Brain microvascular endothelial cell (primary cell): ENCODE data around the gene ARPC5.

ENCODE experiments used
- DNase-seq: peaks from one replicate; pipeline ENCODE4 v3.0.0-alpha.2; 2020
- H3K27ac ChIP-seq: fragments of 250-450 bp; sonication (Bioruptor Pico); 2 replicates; pipeline ENCODE4 v1.5.1; 2020; ENCODE audit warnings: mild to moderate bottlenecking, moderate library complexity
- H3K27me3 ChIP-seq: fragments of 250-450 bp; sonication (Bioruptor Pico); replicated peaks from 2 replicates; pipeline ENCODE4 v1.5.1; 2020; ENCODE audit warnings: mild to moderate bottlenecking
- H3K36me3 ChIP-seq: fragments of 250-450 bp; sonication (Bioruptor Pico); replicated peaks from 2 replicates; pipeline ENCODE4 v1.5.1; 2020; ENCODE audit warnings: mild to moderate bottlenecking
- H3K4me3 ChIP-seq: 2 replicates; pipeline ENCODE4 v1.5.1; 2011; ENCODE audit warnings: low read depth, mild to moderate bottlenecking, control low read depth, low read length, moderate library complexity
- in situ Hi-C: cut with HindIII; loops from 2 replicates; pipeline ENCODE4 v1.10.0; 2017; ENCODE audit warnings: low sequenced_read_pairs, low pct_ligation_motif_present
- TF ChIP-seq, protein P1 (sequence below): IDR thresholded peaks from 2 replicates; pipeline ENCODE4 v1.5.1; 2011; ENCODE audit warnings: low read depth, mild to moderate bottlenecking, moderate library complexity, low read length, control low read depth, inconsistent platforms; ENCODE audit errors: missing control alignments

ARPC5 gene

DNA sequence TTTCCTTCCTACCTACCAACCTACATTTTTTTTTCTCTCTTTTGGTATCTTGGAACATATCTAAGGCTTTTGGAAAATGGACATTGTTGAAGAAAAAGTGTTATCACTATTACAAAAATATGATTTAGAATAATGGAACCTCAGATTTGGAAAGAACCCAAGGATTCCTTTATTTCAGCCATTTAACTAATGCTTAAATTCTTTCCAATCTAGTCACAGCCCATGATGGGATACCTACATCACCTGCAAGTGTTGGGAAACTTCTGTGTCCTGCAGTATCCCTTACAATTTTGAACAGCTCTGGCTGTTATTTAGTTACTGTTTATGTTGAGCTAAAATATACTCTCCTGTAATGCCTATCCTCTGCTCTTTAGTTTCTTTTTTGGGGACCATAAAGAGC lies 39.8 kb upstream of the ARPC5 start:
- in situ Hi-C loops, result no loop called here

DNA sequence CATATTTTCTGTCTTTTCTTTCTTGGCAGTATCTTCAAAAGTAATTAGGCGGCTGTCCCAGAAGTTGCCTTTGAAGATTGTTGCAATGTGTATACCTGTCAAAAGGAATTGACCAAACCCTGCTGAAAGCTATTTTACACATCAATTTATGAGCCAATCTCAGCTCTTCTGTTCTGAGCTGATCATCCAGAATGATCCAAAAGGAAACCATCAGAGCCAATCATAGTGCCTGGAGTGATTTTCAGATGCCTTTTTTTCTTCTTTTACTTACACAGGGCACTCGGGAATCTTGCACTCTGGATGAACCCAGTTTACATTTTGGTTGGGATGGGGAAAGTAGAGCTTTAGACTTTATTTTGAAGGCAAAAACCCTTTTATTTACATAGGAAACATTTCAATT lies 39.3 kb upstream of the ARPC5 start:
- Histone ChIP-seq H3K36me3 (no peaks in the 10 kb centered on the region), H3K4me3 (no peak overlapping the region), H3K27ac (no peak overlapping the region), H3K27me3 (no peaks in the 10 kb centered on the region)
- in situ Hi-C loops, result no loop called here
- no peak for DNase-seq
- TF ChIP-seq, protein P1, sequence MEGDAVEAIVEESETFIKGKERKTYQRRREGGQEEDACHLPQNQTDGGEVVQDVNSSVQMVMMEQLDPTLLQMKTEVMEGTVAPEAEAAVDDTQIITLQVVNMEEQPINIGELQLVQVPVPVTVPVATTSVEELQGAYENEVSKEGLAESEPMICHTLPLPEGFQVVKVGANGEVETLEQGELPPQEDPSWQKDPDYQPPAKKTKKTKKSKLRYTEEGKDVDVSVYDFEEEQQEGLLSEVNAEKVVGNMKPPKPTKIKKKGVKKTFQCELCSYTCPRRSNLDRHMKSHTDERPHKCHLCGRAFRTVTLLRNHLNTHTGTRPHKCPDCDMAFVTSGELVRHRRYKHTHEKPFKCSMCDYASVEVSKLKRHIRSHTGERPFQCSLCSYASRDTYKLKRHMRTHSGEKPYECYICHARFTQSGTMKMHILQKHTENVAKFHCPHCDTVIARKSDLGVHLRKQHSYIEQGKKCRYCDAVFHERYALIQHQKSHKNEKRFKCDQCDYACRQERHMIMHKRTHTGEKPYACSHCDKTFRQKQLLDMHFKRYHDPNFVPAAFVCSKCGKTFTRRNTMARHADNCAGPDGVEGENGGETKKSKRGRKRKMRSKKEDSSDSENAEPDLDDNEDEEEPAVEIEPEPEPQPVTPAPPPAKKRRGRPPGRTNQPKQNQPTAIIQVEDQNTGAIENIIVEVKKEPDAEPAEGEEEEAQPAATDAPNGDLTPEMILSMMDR, result no peak

More for the DNA sequence above, 39.8 kb upstream of the ARPC5 start:
- Histone ChIP-seq H3K27me3 (no peaks in the 10 kb centered on the region), H3K4me3 (no peak overlapping the region), H3K36me3 (no peaks in the 10 kb centered on the region), H3K27ac (no peak overlapping the region)
- TF ChIP-seq, protein P1, result no peak
- DNase-seq, result no peak

GRCh38 chr1:183674339-183674738 lies 38.8 kb upstream of the ARPC5 start:
- Histone ChIP-seq H3K36me3 (no peaks in the 10 kb centered on the region), H3K4me3 (no peak overlapping the region), H3K27me3 (no peaks in the 10 kb centered on the region), H3K27ac (no peak overlapping the region)
- in situ Hi-C loops, result no loop called here
- no peak for DNase-seq
- TF ChIP-seq, protein P1, result no peak

- DNase-seq, result no peak
- TF ChIP-seq, protein P1, result no peak
- Histone ChIP-seq H3K4me3 (no peak overlapping the region), H3K27ac (no peak overlapping the region), H3K36me3 (no peaks in the 10 kb centered on the region), H3K27me3 (no peaks in the 10 kb centered on the region)
- in situ Hi-C loops, result no loop called here
Measured at GRCh38 chr1:183673605-183674323, 38.2 kb upstream of the ARPC5 start.

- DNase-seq, result no peak
- Histone ChIP-seq H3K27ac (no peak overlapping the region), H3K36me3 (no peaks in the 10 kb centered on the region), H3K4me3 (no peak overlapping the region), H3K27me3 (no peaks in the 10 kb centered on the region)
- TF ChIP-seq, protein P1, result peak; percentile 23
- in situ Hi-C loops, result no loop called here
Measured at GRCh38 chr1:183670169-183670568, 34.6 kb upstream of the ARPC5 start.

GRCh38 chr1:183656355-183656754 lies 20.8 kb upstream of the ARPC5 start:
- Histone ChIP-seq H3K4me3 (no peak overlapping the region), H3K27ac (no peak overlapping the region), H3K36me3 (no peaks in the 10 kb centered on the region), H3K27me3 (no peaks in the 10 kb centered on the region)
- TF ChIP-seq, protein P1, result no peak
- no peak for DNase-seq
- in situ Hi-C loops, result no loop called here
